Subcutaneous abdominal adipose tissue (tissue), 5 donors: Measurements from ENCODE around the gene COL8A2.

ENCODE experiments used
- H3K27ac ChIP-seq: one replicate; pipeline ENCODE4 v1.7.0; 2013; ENCODE audit warnings: low read depth, mild to moderate bottlenecking, inconsistent platforms, low read length, moderate library complexity
- H3K27me3 ChIP-seq, 5 donors: one replicate each; pipeline ENCODE4 v1.7.0; 2013; ENCODE audit warnings: low read length in 5 of 5, inconsistent platforms in 1 of 5; ENCODE audit not compliant: control insufficient read depth in 5 of 5, insufficient read depth in 4 of 5
- H3K36me3 ChIP-seq, 5 donors: one replicate each; pipeline ENCODE4 v1.7.0; 2013; ENCODE audit warnings: low read length in 5 of 5; ENCODE audit not compliant: control insufficient read depth in 5 of 5, insufficient read depth in 5 of 5
- H3K4me1 ChIP-seq, 5 donors: one replicate each; pipeline ENCODE4 v1.7.0; 2013; ENCODE audit warnings: low read length in 5 of 5, mild to moderate bottlenecking in 3 of 5, moderate library complexity in 1 of 5; ENCODE audit not compliant: control insufficient read depth in 5 of 5, insufficient read depth in 5 of 5
- H3K4me3 ChIP-seq, 5 donors: one replicate each; pipeline ENCODE4 v1.7.0; 2013; ENCODE audit warnings: low read length in 5 of 5, low read depth in 1 of 5
- H3K9ac ChIP-seq, 5 donors: one replicate each; pipeline ENCODE4 v1.7.0; 2013; ENCODE audit warnings: low read length in 5 of 5, mild to moderate bottlenecking in 4 of 5, moderate library complexity in 3 of 5
- H3K9me3 ChIP-seq, 5 donors: one replicate each; pipeline ENCODE4 v1.7.0; 2013; ENCODE audit warnings: low read length in 5 of 5; ENCODE audit not compliant: control insufficient read depth in 5 of 5
- donor health status: healthy.
- donor health status: healthy.
- donor health status: healthy.
- donor health status: healthy.
- donor health status: healthy.

The COL8A2 gene

DNA sequence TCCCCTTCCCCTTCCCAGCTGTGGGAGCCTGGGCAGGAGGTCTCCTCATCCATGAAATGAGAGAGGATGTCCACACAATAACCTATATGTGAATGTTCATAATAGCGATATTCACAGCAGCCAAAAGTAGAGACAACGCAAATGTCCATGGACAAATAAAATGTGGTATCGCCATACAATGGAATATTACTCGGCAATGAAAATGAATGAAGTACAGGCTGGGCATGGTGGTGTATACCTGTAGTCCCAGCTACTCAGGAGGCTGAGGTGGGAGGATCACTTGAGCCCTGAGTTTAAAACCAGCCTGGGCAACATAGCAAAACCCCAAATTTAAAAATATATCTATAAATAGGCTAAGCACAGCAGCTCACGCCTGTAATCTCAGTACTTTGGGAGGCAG lies 23.5 kb downstream of the COL8A2 start:
- peaks cover 0 to 6% (median 0%) of the 10 kb centered on the region in 5 donors for H3K36me3 ChIP-seq
- no peak overlapping the region for H3K4me3 ChIP-seq
- no peaks in the 10 kb centered on the region for H3K27me3 ChIP-seq
- H3K9me3 ChIP-seq = no peaks in the 10 kb centered on the region
- H3K27ac ChIP-seq = no peak overlapping the region
- no peak overlapping the region for H3K9ac ChIP-seq
- peaks cover 0 to 10% (median 9%) of the 10 kb centered on the region in 5 donors for H3K4me1 ChIP-seq

DNA sequence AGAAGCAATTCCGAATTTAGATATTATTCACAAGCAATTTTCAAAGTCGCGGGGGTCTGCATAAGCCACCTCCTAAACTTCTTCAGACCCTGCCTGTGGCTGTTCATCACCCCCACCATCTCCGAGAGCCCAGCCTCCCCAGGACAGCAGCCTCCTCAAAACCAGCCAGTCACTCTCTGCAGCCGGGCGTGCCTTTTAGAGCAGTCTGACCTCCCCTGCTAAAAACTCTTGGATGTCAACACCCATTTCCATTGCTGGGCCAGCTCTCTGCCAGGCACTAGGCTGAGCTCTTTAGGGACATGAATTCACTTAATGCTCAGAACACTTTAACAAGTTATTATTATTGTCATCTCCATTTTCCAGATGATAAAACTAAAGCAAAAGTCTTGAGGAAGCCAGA lies 24.6 kb downstream of the COL8A2 start:
- Histone ChIP-seq H3K9ac (peak overlapping the region in 1 of 5 donors; percentile 30), H3K27ac (no peak overlapping the region), H3K36me3 (peaks cover 0 to 14% (median 7%) of the 10 kb centered on the region in 5 donors), H3K9me3 (no peaks in the 10 kb centered on the region), H3K4me3 (no peak overlapping the region), H3K27me3 (no peaks in the 10 kb centered on the region), H3K4me1 (peaks cover 0 to 21% (median 14%) of the 10 kb centered on the region in 5 donors)

DNA sequence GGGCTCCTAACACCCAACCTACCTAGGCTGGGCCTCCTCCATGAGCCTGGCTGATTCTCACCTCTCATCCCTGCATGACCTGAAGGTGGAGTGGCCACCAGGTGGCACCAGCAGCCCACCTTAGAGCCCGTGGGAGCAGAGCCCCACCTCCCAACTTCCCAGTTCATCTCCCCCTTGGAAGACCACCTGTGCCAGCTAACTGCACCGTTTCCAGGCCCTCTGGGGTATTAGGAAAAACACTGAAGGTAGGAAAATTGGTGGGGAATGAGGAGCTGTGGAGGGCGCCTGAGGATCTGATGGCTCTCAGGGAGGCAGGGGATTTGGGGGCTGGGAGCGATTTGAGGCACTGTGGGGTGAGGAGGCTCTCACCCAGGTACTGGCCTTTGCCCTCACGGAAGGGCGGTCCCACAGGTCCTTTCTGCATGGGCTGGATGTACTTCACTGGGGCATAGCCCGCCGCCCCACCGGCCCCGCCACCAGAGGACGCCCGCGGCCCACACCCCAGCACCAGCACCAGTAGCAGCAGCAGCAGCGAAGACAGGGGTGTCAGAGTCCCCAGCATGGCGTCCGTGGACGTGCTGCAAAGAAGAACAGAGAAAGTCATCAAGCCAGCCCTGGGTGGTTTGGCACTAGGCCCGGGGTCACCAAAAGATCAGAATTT lies 25.2 kb downstream of the COL8A2 start:
- H3K9ac ChIP-seq = no peak overlapping the region
- H3K27ac ChIP-seq = no peak overlapping the region
- no peaks in the 10 kb centered on the region for H3K27me3 ChIP-seq
- H3K36me3 ChIP-seq = peaks cover 0 to 17% (median 9%) of the 10 kb centered on the region in 5 donors
- H3K4me1 ChIP-seq = peaks cover 0 to 25% (median 17%) of the 10 kb centered on the region in 5 donors
- no peak overlapping the region for H3K4me3 ChIP-seq
- H3K9me3 ChIP-seq = no peaks in the 10 kb centered on the region

DNA sequence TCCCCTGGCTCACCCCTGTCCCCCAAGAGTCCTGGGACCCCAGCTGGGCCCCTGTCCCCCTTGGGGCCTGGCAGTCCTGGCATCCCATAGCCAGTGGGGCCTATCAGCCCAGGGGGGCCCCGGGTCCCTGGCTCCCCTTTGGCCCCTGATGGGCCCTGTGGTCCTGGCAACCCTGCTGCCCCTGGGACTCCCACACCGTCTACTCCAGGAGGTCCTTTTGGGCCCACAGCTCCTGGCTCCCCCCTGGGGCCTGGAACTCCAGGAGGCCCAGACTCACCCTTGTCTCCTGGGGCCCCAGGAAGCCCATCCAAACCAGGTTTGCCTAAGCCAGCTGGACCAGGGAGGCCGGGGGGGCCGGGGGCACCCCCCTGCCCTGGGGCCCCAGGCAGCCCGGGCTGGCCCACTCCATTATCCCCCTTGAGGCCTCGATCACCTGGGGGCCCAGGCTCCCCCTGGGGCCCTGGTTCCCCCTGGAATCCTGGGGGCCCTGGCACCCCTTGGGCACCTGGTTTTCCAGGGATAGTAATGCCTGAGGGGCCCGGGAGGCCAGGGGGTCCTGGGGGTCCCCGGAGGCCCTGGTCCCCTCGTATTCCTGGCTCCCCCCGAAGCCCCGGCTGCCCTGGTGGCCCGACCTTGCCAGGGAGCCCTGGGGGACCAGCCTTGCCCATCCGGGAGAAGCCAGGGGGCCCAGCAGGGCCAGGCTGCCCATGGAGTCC lies 26.2 kb downstream of the COL8A2 start:
- Histone ChIP-seq H3K4me3 (no peak overlapping the region), H3K9ac (no peak overlapping the region), H3K9me3 (no peaks in the 10 kb centered on the region), H3K27me3 (no peaks in the 10 kb centered on the region), H3K36me3 (peaks cover 0 to 28% (median 19%) of the 10 kb centered on the region in 5 donors), H3K4me1 (peaks cover 0 to 35% (median 23%) of the 10 kb centered on the region in 5 donors), H3K27ac (no peak overlapping the region)

DNA sequence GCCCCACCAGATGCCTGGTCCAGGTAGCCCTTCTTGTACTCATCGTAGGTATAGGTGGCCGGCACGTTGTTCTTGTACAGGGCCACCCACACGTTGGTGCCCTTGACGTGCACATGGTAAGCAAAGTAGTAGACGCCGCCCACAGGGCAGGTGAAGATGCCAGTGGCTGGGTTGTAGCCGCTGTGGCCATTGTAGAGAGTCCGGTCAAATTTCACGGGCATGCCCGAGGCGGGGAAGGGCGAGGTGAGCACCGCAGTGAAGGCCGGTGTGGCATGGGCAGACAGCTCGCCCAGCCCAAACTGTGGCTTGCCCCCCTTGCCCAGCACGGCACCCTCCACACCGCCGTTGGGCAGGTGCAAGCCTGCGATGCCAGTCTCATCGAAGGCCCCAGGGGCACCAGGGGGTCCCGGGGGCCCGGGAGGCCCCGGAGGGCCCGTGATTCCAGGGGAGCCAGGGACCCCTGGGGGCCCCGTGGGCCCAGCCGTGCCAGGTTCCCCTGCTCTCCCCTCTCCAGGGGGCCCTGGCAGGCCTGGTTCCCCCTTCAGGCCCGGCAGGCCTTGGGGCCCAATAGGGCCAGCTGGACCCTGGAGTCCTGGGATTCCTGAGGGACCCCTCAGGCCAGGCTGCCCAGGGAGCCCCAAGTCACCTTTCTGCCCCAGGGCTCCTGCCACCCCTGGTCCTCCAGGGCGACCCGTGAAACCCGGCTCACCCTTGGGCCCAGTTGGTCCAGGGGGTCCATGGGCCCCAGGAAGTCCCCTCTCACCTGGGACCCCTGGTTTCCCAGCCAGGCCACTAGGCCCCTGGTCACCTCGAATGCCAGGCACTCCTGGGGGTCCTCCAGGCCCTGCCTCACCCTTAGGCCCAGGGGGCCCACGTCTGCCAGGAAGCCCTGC lies 27.1 kb downstream of the COL8A2 start:
- no peak overlapping the region for H3K9ac ChIP-seq
- peaks cover 0 to 44% (median 29%) of the 10 kb centered on the region in 5 donors for H3K4me1 ChIP-seq
- no peak overlapping the region for H3K27ac ChIP-seq
- H3K27me3 ChIP-seq = no peaks in the 10 kb centered on the region
- no peaks in the 10 kb centered on the region for H3K9me3 ChIP-seq
- H3K36me3 ChIP-seq = peaks cover 0 to 36% (median 28%) of the 10 kb centered on the region in 5 donors
- H3K4me3 ChIP-seq = no peak overlapping the region

DNA sequence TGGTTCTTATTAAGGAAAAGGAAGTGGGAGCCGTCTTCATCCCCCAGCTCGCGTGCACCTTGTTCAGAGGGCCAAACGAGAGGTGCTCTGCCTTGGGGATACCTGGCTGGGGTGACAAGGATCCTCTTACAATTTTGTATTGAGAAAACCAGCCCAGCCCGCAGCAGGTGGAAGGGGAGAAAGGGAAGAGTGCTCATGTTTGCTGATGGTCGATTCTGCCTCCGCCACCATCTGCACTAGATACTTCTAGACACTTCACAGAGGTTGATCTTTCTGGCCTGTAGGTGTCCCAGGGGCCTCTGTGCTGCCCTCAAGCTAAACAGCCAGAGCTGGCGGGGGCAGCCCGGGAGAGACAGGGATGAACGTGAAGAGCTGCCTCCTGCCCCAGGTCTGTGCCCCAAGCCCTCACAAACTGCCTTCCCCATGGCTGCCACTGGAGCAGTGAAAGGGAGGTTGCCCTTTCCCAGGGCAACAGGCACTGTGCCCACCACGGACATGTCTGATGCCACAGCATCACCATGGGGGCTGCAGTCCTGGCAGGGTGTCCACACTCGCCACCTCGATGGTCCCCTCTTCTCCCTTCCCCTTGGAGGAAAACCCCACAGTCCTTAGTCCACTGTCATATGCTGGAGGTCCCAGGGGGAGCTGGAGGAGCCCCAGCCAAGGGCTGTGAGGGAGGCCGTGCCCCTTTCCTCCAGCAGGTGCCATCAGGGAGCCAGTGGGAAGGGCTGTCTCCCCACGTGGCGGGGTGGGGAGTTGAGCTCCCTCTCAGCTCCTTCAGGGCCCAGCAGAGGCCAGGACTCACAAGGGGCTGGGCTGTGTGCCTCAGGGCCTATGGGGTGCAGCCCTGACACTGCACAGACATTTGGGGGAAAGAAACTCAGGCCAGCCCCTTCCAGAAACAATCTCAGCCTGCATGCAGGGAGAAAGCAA lies 28.3 kb downstream of the COL8A2 start:
- Histone ChIP-seq H3K9ac (no peak overlapping the region), H3K36me3 (peaks cover 0 to 48% (median 40%) of the 10 kb centered on the region in 5 donors), H3K27ac (no peak overlapping the region), H3K9me3 (no peaks in the 10 kb centered on the region), H3K4me1 (peaks cover 0 to 46% (median 30%) of the 10 kb centered on the region in 5 donors), H3K4me3 (no peak overlapping the region), H3K27me3 (no peaks in the 10 kb centered on the region)

DNA sequence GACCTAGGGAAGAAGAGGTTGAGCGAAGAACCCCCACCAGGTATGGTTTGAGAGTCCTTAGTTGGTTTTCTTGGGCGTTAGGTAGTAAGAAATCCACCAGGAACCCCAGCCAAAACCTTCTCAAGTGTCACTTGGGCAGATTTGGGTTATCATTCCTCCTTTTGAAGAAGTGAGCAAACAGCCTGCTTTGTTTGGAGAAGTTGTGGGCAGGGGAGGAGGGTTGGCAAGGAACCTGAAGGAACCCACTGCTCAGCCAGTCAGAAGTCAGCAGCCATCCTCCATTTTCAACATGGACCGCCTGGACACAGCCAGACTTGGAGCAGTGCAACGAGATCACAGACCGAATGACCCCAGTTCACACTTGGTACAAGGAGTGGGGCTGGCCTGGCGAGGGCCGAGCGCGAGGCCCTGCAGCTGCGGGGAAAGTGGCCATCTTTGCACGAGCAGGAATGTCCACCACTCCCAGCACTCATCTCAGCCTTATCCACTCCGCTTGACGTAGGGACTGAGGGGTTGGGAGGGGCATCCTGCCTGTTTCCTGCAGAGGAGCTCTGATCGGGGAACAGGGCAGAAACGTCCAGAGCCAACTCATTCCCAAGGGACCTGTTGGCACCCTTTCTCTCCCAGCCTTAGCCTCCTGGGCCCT lies 29.1 kb downstream of the COL8A2 start:
- H3K4me1 ChIP-seq = peaks cover 0 to 51% (median 30%) of the 10 kb centered on the region in 5 donors
- H3K27ac ChIP-seq = no peak overlapping the region
- H3K4me3 ChIP-seq = no peak overlapping the region
- H3K36me3 ChIP-seq = peaks cover 0 to 57% (median 48%) of the 10 kb centered on the region in 5 donors
- no peaks in the 10 kb centered on the region for H3K9me3 ChIP-seq
- no peak overlapping the region for H3K9ac ChIP-seq
- H3K27me3 ChIP-seq = no peaks in the 10 kb centered on the region

DNA sequence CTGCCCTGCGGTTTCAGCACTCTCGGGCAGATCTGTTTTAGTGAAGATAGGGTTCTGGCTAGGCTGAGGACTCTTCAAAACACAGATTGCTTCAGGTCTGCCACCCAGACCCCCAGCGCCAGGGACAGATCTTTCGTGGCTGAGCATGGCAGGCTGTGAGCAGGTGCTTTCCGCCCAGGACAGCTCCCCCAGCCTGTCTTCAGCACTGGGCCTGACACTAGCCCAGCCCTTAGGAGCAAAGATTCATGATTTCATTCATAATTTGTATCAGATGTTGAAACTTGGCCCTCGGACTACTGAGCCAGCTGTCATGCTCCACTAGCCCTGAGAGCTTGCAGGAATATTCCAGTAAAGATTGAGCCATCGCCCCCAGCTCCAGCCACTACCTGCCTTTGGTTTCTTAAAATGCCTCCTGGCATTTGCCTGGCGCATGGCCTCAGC lies 30.4 kb downstream of the COL8A2 start:
- Histone ChIP-seq H3K27ac (peak overlapping the region; percentile 55), H3K9me3 (no peaks in the 10 kb centered on the region), H3K36me3 (peaks cover 0 to 57% (median 48%) of the 10 kb centered on the region in 5 donors), H3K9ac (peak overlapping the region in 2 of 5 donors; percentile 39 to 57), H3K4me3 (no peak overlapping the region), H3K4me1 (peaks cover under 1 to 49% (median 33%) of the 10 kb centered on the region in 5 donors), H3K27me3 (no peaks in the 10 kb centered on the region)

DNA sequence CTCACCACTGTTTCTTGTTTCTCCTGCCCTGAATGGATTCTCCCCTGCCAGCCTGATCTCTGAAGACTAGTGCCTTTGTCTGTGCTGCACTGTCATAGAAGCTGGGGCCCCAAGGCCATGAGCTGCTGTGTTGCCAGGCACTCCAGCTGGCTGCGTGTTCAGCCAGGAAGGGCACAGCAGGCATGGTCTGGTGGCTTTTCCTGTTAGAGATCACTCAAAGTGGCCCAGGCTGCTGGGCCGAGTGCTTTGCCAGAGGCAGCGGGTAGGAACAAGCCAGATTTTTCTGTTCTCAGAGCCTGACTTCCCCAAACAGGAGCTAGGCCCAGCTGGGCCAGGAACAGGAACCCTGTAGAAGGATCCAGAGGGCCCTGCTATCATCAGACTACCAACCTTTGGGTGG lies 31.1 kb downstream of the COL8A2 start:
- H3K9ac ChIP-seq = peak overlapping the region in 2 of 5 donors; percentile 19 to 26
- no peaks in the 10 kb centered on the region for H3K9me3 ChIP-seq
- H3K36me3 ChIP-seq = peaks cover 0 to 57% (median 48%) of the 10 kb centered on the region in 5 donors
- no peaks in the 10 kb centered on the region for H3K27me3 ChIP-seq
- H3K4me1 ChIP-seq = peaks cover 2 to 55% (median 39%) of the 10 kb centered on the region in 5 donors
- peak overlapping the region; percentile 55 for H3K27ac ChIP-seq
- H3K4me3 ChIP-seq = no peak overlapping the region
